HG03097 (cell line): ENCODE data around the gene PIK3C2G.
"Not testable (repeated sequence)": the region's sequence is repeated elsewhere in the genome, so short reads cannot be mapped to it uniquely, and the experiment has no call there.

Experiments
- ATAC-seq: cut with Tn5 transposase; IDR thresholded peaks from one replicate; pipeline ENCODE4 v1.9.1; 2021; ENCODE audit not compliant: unreplicated experiment, low FRiP score

The PIK3C2G gene

DNA sequence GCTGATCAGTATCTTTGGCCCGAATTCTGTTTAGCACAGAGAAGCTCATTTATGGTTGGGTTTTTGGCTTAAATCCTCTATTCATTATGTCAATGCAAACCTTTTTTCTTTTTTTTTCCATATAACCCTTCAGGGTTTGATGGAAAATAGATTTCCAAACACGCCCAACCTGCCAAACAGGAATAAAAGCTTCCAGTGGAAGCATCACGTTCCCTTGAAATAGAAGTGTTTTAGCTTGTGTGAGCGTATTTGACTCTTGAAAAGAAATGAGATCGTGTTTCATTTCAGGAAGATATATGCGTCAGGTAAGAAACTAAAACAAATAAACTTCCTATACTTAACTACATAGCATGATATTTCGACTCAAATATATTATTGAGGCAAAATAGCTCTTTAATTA is at the start of gene PIK3C2G:
PIK3C2G (plus strand) TSS at position 246 of the 400 bp plus-strand sequence. CDS start 20,564 bp downstream, outside the sequence.
- no peak for ATAC-seq

- no peak for ATAC-seq
Observed at GRCh38 chr12:18217966-18218365, 43.4 kb upstream of the PIK3C2G start.

DNA sequence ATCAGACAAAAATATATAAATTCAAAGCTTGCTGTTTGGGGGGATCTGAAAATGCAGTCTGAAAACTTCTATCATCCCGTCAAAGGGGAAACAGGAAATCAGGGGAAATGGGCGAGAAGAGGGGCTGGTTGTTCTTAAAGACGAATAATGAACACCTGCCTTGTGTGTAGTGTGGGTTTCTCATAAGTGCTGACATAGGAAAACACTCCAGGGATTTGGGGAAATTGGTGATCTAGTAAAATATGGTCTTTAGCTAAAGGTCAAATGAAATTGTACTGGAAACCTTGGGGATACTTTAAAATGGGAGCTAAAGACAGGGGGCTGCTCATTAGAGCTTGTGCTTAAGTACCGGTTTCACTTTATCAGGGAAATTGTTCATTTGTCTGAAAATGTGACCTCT is 39.6 kb upstream of the PIK3C2G start:
- no peak for ATAC-seq

DNA sequence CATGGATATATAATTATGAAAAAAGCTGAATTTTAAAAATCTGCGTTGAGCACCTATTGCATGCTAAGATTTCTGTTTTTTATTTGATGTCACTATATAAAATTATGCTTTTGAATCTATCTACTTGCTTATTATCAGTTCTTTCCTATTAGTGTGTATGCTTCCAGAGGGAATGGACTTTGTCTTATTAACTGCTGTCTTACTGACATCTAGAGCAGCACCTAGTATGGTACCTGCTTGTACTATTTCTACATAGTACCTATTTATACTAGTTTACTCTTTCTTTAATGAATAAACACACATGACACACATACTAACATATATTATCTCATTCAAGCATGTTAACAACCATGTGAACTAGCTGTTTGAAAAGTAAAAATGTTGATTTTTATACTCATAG is 38.6 kb upstream of the PIK3C2G start:
- no peak for ATAC-seq

GRCh38 chr12:18224745-18225144 is 36.6 kb upstream of the PIK3C2G start:
- no peak for ATAC-seq

DNA sequence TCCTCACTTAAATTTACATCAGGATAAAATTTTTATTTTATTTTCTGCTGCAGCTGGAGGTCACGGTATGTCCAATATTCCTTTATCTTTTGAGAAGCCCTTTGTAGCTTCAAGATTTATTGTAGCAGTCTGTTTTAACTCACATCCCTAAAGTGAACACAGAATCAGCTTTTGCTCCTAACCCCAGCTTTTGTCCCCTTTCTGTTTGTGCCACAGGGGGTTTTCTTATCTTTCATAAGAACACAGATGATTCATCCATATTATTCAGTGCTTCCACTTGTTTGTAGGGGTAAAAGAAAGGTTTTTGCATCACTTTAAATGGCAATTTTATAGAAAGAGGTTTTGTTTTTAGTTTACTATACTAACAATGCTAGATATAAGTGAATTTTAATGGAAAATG is 21.8 kb upstream of the PIK3C2G start:
- ATAC-seq: no peak

- ATAC-seq: no peak
Observed at GRCh38 chr12:18242380-18243089, 18.8 kb upstream of the PIK3C2G start.

DNA sequence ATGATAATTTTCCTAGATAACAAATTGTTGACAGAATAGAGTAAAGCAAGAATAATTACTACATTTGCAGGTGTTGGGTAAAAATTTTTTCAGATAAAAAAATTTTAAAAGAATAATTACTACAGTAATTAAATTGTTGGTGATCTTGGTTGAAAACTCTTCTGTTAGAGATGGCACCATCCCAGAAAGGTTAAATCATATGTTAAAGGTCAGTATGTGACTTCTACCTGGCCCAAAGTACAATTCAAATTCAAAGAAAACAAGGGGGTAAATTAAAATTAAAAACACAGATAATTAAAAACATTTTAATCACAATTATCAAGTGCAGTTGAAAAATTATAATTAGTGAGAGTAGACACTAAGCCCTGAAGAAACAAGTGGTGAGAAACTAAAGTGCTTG is 18.1 kb upstream of the PIK3C2G start:
- no peak for ATAC-seq

DNA sequence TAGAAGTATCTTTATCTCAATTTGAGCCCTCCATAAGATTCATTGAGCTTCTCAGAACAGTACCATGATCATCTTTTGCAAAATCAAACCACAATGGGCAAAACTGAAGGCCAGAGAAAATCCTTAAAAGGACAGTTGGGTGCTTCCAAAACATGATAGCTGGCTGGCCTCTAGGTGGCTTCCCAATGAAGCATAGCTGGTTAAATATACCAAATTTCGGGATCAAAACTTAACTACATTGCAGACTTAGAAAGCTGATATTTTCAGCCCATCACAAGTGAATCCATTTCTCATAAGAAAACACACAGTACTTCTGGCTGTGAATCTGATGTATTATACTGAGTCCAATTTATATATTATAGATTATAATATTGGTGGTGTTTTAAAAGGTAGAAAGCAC is 15.3 kb upstream of the PIK3C2G start:
- ATAC-seq: no peak

GRCh38 chr12:18250313-18250916 is 10.9 kb upstream of the PIK3C2G start:
- no peak for ATAC-seq

DNA sequence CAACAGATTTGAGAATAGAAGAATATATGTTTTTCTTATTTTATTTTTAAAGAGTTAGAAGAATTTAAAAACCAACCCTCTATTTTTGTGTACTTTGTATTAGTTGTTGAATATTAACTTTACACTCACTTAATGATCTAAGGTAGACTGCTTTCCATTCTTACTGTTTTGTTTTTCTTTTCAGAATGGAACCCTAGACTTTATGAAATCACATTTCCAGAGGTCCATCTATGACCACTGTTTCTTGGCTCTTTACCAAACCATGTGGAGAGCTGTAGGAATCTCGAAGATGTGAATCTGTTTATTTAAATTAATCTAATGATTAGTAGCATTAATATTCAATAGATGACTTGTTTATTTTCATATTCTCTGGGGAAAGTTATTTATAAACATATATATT is 7.2 kb upstream of the PIK3C2G start:
- ATAC-seq: no peak

DNA sequence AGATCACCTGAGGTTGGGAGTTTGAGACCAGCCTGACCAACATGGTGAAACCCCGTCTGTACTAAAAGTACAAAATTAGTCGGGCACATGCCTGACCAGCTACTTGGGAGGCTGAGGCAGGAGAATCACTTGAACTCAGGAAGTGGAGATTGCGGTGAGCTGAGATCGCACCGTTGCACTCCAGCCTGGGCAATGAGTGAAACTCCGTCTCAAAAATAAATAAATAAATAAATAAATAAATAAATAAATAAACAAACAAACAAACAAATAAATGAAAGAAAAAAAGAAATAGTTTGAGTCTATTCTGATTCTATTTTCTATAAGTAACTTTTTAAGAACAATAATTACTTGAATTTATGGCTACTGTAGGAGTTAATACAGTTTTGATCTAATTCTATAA is 6.3 kb upstream of the PIK3C2G start:
- not testable (repeated sequence) for ATAC-seq

DNA sequence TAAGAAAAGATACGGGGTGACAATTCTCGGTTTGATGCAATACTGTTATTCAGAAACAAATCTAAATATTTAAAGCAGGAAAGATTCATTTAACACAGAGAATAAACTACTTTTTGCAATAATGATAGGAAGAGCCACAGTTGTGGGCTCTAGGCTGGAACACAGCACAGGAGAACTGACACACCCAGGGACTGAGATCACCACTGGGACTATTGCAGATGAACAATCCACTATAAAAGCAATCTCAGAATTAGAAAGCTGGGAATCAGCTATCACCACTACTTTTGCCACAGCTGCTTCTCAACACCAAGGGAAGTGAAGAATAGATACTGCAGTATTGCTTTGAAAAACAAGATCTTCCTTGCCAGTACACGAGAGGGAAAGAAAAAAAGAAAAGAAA is 4.1 kb upstream of the PIK3C2G start:
- no peak for ATAC-seq

GRCh38 chr12:18258929-18259328 is 2.4 kb upstream of the PIK3C2G start:
- no peak for ATAC-seq

DNA sequence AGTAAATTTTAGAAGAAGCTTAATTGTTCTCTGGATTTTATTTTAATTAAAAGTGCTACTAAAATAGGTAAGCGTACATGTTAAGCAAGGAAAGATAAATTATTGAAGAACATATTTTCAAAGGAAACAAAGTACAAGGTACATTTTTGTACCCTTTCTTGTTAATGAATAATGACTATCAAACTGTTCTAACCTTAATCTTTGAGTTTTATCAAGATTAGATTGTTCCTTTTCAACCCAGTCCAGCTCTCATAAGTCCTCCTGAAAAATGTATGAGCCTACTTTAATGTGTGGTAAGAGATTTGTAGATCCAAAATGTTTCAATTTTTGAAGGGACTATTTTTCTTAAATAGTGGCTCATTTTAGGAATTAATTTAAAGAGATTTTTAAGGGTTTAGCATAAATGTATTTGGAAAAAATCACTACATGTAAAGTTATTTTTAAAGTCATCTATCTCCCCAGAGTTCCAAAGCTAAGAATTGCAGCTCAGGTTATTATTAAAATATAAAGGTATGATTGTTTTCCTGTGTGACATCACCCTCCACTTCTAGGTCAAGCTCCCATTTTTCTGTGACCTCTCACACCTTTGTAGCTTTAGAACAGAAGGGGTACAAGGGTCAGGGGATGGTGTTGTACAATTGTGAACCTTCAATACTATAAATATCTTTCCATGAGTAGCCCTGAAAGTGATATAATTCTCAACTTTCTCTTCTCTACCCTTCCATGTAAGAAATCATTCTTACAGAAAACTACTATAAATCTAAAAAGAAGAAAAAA is 1.2 kb upstream of the PIK3C2G start:
- no peak for ATAC-seq

- ATAC-seq: no peak
Observed at GRCh38 chr12:18261906-18262305, 588 bp downstream of the PIK3C2G start.

DNA sequence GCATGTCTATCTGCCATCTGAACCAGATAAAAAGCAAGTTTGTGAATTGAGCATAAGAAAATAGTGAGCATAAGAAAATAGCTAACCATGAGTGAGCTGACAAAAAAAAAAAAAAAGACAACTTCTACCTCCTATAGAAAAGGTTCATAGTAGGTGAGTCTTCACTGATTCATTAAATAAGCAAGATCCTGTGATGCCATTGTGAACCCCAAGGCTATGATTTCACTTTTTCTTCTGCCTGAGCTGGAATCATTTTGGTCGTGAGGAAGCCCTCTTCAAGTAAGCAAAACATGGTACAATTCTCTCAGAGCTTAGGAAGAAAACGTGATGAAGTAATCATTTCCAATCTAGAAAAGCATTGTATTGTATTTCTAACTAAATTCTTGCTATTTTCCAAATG is 1.2 kb downstream of the PIK3C2G start:
- ATAC-seq: no peak

GRCh38 chr12:18264581-18265075 is 3.3 kb downstream of the PIK3C2G start:
- ATAC-seq: no peak

DNA sequence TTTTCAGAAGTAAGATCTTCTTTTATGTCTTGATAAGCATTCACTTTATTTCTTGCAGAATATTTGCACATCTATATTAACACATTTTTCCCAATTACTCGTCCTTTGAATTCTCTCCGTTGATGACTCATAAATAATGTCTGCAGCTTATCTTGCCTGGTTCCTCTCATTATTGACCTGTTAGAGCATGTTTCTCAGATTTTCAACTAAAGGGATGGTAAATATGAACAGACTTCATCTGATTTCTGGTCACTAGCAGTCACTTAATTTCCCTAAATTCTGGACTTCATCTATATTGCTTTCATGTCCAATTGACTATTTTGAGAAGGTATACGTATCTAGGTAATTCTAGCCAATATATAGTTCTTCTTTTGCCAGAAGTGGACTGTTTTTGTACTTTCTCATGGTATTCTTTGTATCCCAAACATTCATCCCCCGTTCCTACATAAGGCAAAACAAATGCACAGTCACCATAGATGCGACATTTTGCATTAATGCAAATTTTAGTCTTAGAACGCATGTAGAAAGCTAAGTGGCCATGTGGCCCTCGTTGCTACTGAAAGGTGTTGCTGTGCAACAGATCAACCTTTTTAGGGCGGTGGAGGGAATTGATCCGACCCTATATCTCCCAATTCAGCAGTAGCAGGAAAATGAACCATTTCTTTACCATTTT is 6.2 kb downstream of the PIK3C2G start:
- ATAC-seq: no peak

DNA sequence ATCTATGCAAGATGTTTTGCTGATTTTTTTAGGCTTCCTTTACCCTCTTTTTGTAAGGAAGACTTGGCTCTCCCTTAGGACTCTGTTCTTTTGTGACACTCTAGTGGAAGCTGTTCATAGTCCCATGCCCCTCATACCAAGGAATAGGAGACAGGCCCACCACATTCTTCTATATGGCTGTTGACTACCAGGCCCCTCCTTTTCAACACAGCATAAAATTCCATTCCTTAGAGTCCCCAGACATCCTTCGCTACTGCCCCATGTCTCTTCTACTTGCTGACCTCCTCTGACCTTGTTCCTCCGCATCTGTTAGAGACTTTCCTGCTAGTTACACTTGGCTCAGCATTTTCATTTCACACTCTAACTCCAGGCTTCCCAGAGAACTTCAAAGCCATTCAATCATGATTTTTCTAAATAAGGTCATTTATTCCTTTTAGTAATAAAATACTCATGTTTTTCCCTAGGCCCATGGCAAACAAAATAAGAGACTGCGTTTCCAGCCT is 9.7 kb downstream of the PIK3C2G start:
- no peak for ATAC-seq

GRCh38 chr12:18275981-18276380 is 14.7 kb downstream of the PIK3C2G start:
- ATAC-seq: no peak
